GM12891 (cell line): ENCODE results near the gene S100G.
"Not testable (repeated sequence)": the region's sequence is repeated elsewhere in the genome, so short reads cannot be mapped to it uniquely, and the experiment has no call there.

Source experiments
- POLR2A ChIP-seq: IDR thresholded peaks from 2 replicates; pipeline ENCODE4 v1.6.1; 2011; ENCODE audit warnings: low read depth, low read length, control low read depth
- POLR2AphosphoS5 ChIP-seq: IDR thresholded peaks from 2 replicates; pipeline ENCODE4 v1.6.1; 2011; ENCODE audit warnings: low read depth, low read length, control low read depth
- SPI1 ChIP-seq: IDR thresholded peaks from 2 replicates; pipeline ENCODE4 v1.6.1; 2011; ENCODE audit warnings: low read depth, low read length, control low read depth
- TAF1 ChIP-seq: IDR thresholded peaks from 2 replicates; pipeline ENCODE4 v1.6.1; 2011; ENCODE audit warnings: low read depth, low read length, control low read depth

- not testable (repeated sequence) for TF ChIP-seq TAF1, POLR2AphosphoS5, POLR2A, SPI1
Observed at GRCh38 chrX:16603235-16603634, 46.7 kb upstream of the S100G start.
